Ascending aorta (tissue), 2 donors: ENCODE measurements around the gene ZDHHC5. TPM values are rescaled to one million over a fixed set of nuclear protein-coding genes. Genes with fewer than 3 reads are reported as not detected.
"Not testable (repeated sequence)": the region's sequence is repeated elsewhere in the genome, so short reads cannot be mapped to it uniquely, and the experiment has no call there.

ENCODE experiments used
- DNase-seq, 2 donors: peaks; one replicate each; pipeline ENCODE4 v3.0.0-alpha.2; 2019; ENCODE audit warnings: low spot score in 2 of 2
- H3K27ac ChIP-seq, 2 donors: fragments of 200-600 bp; sonication (generic); one replicate each; pipeline ENCODE4 v1.5.1; 2016 to 2017; ENCODE audit warnings: mild to moderate bottlenecking in 1 of 2
- H3K27me3 ChIP-seq: fragments of 200-600 bp; sonication (generic); one replicate; pipeline ENCODE4 v1.5.1; 2017
- H3K36me3 ChIP-seq, 2 donors: fragments of 200-600 bp; sonication (generic); one replicate each; pipeline ENCODE4 v1.5.1; 2016
- H3K4me1 ChIP-seq, 2 donors: fragments of 200-600 bp; sonication (generic); one replicate each; pipeline ENCODE4 v1.5.1; 2016 to 2017; ENCODE audit warnings: mild to moderate bottlenecking in 1 of 2
- H3K4me3 ChIP-seq, 2 donors: fragments of 200-600 bp; sonication (generic); one replicate each; pipeline ENCODE4 v1.5.1; 2016 to 2017; ENCODE audit warnings: mild to moderate bottlenecking in 1 of 2
- H3K9me3 ChIP-seq, 2 donors: fragments of 200-600 bp; sonication (generic); one replicate each; pipeline ENCODE4 v1.5.1; 2016
- CTCF ChIP-seq, 3 experiments: fragments of 200-600 bp in 2 of 3; fragments of 450-650 bp in 1 of 3; sonication (generic) in 2 of 3; IDR thresholded peaks; one replicate each; pipeline ENCODE4 v1.5.1; 2016 to 2019; ENCODE audit warnings: antibody characterized with exemption in 3 of 3, mild to moderate bottlenecking in 1 of 3, moderate library complexity in 1 of 3
- intact Hi-C: fragments of 100-400 bp; cut with DNase I; formaldehyde crosslinking; loops from one replicate; pipeline ENCODE4 v1.15.1; 2023
- total RNA-seq: library from RNA; depleted of rRNA; stranded (reverse); fragments of >200 nt; gene quantifications from one replicate; pipeline ENCODE4 v1.1.0, GENCODE V29; 2016

Gene ZDHHC5
- total RNA-seq, 1 donor from 2014 or later, result 26.2 TPM

DNA sequence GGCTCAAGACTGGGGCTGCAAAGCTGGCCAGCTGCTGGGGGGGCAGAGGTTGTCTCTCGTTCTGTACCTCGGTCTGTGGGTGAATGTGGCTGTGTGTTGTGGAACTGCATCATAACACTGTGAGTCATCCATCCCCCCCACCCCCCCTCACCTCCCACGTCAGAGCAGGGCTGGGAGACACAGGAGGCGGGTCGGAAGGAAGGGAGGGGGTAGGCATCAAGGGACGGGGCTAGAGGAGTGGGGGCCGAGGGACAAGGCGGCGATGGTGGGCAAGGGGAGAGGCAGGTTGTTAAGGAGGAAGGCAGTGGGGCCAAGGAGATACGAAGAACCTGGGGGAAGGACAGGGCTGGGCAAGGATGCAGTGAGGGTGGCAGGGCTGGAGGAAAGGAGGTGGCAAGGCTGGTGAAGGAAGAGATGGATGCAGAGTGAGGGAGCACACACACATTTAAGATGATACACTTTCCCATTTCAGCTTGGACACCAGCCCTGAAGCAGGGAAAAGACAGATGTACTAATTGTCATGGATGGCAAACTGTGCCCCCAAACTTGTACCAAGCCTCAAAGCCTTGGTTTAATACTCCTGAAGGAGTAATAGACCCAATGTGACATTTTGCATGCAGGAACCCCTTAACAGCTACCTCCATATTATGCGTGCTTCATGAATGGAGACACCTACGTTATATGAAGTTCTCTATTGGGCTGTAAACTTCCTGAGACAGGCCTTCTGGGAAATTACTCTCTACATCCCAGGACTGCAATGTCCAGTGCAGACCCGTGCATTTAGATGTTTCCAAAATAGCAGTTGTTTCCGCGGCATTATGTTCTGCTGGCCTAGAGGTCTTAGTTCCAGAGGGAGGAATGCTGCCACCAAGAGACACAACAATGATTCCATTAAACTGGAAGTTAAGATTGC lies 17.8 kb upstream of the ZDHHC5 start, which contains the start of gene YPEL4:
TSS of gene YPEL4 (minus strand) at position 87 of the 913 bp plus-strand sequence. CDS start 2,805 bp downstream, outside the sequence.
- Histone ChIP-seq H3K4me1 (peaks cover 3 to 36% of the 10 kb centered on the region in 2 donors), H3K36me3 (no peaks in the 10 kb centered on the region), H3K4me3 (peak within 1 kb of the TSS; percentile 43 to 59), H3K9me3 (no peaks in the 10 kb centered on the region), H3K27me3 (peaks cover 6% of the 10 kb centered on the region), H3K27ac (no peak within 1 kb of the TSS)
- DNase-seq, result peak; percentile 62 to 81
- TF ChIP-seq CTCF (IDR thresholded peaks at IDR 0.05), result no peak
- intact Hi-C loops, result loop anchor here (5.0 kb wide), 1 partner anchor 313 kb away; the partner anchor contains the start of genes P2RX3 and SSRP1

DNA sequence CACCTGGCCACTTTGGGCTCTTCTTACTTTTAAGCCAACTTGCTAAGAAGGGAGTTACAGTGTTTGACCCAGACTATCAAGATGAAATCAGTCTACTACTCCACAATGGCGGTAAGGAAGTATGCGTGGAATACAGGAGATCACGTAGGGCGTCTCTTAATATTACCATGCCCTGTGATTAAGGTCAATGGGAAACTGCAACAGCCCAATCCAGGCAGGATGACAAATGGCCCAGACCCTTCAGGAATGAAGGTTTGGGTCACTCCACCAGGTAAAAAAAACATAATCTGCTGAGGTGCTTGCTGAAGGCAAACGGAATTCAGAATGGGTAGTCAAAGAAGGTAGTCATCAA lies 17.2 kb upstream of the ZDHHC5 start:
- Histone ChIP-seq H3K4me1 (peaks cover 3 to 29% of the 10 kb centered on the region in 2 donors), H3K27me3 (peaks cover 6% of the 10 kb centered on the region), H3K27ac (no peak overlapping the region), H3K9me3 (no peaks in the 10 kb centered on the region), H3K36me3 (no peaks in the 10 kb centered on the region), H3K4me3 (no peak overlapping the region)
- no peak for TF ChIP-seq CTCF (IDR thresholded peaks at IDR 0.05)
- intact Hi-C loops, result no loop called here
- DNase-seq, result no peak

DNA sequence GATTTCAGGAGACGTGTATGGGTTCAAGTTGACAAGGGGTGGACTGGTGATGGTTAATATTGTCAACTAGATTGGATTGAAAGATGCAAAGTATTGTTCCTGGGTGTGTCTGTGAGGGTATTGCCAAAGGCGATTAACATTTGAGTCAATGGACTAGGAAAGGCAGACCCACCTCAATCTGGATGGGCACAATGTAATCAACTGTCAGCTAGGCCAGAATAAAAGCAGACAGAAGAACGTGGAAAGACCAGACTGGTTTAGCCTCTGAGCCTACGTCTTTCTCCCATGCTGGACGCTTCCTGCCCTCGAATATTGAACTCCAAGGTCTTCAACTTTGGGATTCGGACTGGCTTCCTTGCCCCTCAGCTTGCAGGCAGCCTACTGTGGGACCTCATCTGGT lies 16.5 kb upstream of the ZDHHC5 start:
- Histone ChIP-seq H3K9me3 (no peaks in the 10 kb centered on the region), H3K27ac (no peak overlapping the region), H3K27me3 (peaks cover 6% of the 10 kb centered on the region), H3K4me1 (peaks cover 3 to 26% of the 10 kb centered on the region in 2 donors), H3K36me3 (no peaks in the 10 kb centered on the region), H3K4me3 (no peak overlapping the region)
- no peak for TF ChIP-seq CTCF (IDR thresholded peaks at IDR 0.05)
- intact Hi-C loops, result no loop called here
- no peak for DNase-seq

DNA sequence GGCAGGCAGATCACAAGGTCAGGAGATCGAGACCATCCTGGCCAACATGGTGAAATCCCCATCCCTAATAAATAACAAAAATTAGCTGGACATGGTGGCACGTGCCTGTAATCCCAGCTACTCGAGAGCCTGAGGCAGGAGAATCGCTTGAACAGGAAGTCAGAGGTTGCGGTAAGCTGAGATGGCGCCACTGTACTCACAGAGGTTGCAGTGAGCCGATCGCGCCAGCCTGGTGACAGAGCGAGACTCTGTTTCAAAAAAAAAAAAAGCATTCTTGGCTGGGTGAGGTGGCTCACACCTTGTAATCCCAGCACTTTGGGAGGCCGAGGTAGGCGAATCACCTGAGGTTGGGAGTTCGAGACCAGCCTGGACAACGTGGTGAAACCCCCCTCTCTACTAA lies 15.7 kb upstream of the ZDHHC5 start:
- H3K27ac ChIP-seq, H3K27me3 ChIP-seq, DNase-seq, H3K4me3 ChIP-seq, intact Hi-C loops, H3K36me3 ChIP-seq, H3K9me3 ChIP-seq: not testable (repeated sequence)
- H3K4me1 ChIP-seq, result peaks cover 3 to 22% of the 10 kb centered on the region in 2 donors

DNA sequence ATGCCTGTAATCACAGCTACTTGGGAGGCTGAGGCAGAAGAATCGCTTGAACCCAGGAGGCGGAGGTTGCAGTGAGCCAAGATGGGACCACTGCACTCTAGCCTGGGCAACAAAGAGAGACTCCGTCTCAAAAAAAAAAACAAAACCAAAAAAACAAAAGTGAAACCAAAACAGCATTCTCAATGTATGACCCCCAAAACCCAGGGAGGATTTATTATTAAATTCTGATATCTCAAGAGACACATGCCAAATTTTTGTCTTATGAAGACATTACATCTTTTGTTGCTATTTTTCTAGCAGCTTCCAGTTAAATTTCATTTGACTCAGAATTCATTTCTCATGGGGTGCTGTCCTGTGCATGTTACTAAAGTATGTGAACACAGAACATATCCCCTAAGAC lies 15.3 kb upstream of the ZDHHC5 start:
- Histone ChIP-seq H3K27me3 (peaks cover 6% of the 10 kb centered on the region), H3K36me3 (no peaks in the 10 kb centered on the region), H3K27ac (no peak overlapping the region), H3K4me1 (peaks cover 3 to 21% of the 10 kb centered on the region in 2 donors), H3K9me3 (no peaks in the 10 kb centered on the region), H3K4me3 (no peak overlapping the region)
- intact Hi-C loops, result no loop called here
- no peak for TF ChIP-seq CTCF (IDR thresholded peaks at IDR 0.05)
- no peak for DNase-seq

GRCh38 chr11:57653163-57653562 lies 14.8 kb upstream of the ZDHHC5 start:
- no peak for TF ChIP-seq CTCF (IDR thresholded peaks at IDR 0.05)
- Histone ChIP-seq H3K4me3 (no peak overlapping the region), H3K9me3 (no peaks in the 10 kb centered on the region), H3K36me3 (no peaks in the 10 kb centered on the region), H3K27me3 (peaks cover 6% of the 10 kb centered on the region), H3K27ac (no peak overlapping the region), H3K4me1 (peaks cover 3 to 16% of the 10 kb centered on the region in 2 donors)
- intact Hi-C loops, result no loop called here
- no peak for DNase-seq
